ENCODE measurements around the gene MAP4K2. TPM values are rescaled to one million over a fixed set of nuclear protein-coding genes. Genes with fewer than 3 reads are reported as not detected.
A peak's percentile ranks its signal among the peaks of the same experiment; 100 is the strongest.
"Not testable (repeated sequence)": the region's sequence is repeated elsewhere in the genome, so short reads cannot be mapped to it uniquely, and the experiment has no call there.

The MAP4K2 gene
- polyA plus RNA-seq, 3 donors from 2014 or later = 9.2 to 16.4 (median 15.9) TPM

DNA sequence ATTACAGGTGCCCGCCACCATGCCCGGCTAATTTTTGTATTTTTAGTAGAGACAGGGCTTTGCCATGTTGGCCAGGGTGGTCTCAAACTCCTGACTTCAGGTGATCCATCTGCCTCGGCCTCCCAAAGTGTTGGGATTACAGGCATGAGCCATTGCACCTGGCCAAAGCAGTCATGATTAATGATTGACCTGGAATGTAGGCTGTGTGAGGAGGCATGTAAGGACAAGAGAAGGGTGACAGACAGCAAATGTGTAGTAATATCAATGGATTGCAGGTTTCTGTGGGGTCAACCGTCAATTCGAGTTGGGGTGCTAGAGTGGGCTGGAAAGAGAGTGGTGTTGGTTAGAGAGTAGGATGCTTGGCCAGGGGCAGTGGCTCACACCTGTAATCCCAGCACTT lies 12.4 kb upstream of the MAP4K2 start:
- H3K27ac Mint-ChIP-seq; H3K4me1 Mint-ChIP-seq; H3K27me3 Mint-ChIP-seq (ENCODE audit: low read depth in 3 of 3); H3K4me3 Mint-ChIP-seq; DNase-seq; H3K9me3 Mint-ChIP-seq; H3K36me3 Mint-ChIP-seq: not testable (repeated sequence)

DNA sequence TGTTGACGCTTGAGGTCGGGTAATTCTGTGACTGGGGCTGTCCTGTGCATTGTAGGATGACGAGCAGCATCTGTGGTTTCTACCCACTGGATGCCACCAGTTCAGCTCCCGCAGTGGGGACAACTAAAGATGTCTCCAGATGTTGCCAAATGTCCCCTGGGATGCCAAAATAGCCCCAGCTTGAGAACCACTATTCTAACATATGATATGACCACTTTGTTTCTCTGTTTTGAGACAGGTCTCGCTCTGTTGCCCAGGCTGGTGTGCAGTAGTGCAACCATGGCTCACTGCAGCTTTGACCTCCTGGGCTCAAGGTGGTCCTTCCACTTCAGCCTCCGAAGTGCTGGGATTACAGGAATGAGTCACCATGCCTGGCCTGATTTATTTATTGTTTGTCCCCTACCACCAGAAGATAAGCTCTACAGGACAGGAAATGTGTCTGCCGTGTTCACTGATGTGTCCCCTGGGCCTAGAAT lies 11.7 kb upstream of the MAP4K2 start:
- Mint-ChIP-seq H3K9me3 (no peaks in the 10 kb centered on the region), H3K4me3 (no peak overlapping the region), H3K27ac (no peak overlapping the region), H3K36me3 (no peaks in the 10 kb centered on the region), H3K27me3 (ENCODE audit: low read depth in 3 of 3) (peaks cover 0 to 5% (median 3%) of the 10 kb centered on the region in 3 donors), H3K4me1 (peaks cover 10 to 11% of the 10 kb centered on the region in 2 donors)
- DNase-seq = no peak

- H3K36me3 Mint-ChIP-seq = no peaks in the 10 kb centered on the region
- H3K4me1 Mint-ChIP-seq = peaks cover 17% of the 10 kb centered on the region in 2 donors
- H3K27ac Mint-ChIP-seq = peak overlapping the region in 1 of 6 donors; percentile 23
- H3K4me3 Mint-ChIP-seq = no peak overlapping the region
- DNase-seq = no peak
- H3K27me3 Mint-ChIP-seq (ENCODE audit: low read depth in 3 of 3) = peaks cover 0 to 5% (median 3%) of the 10 kb centered on the region in 3 donors
- H3K9me3 Mint-ChIP-seq = no peaks in the 10 kb centered on the region
Measured at GRCh38 chr11:64813826-64814225, 10.8 kb upstream of the MAP4K2 start.

GRCh38 chr11:64810891-64811272 lies 7.9 kb upstream of the MAP4K2 start:
- Mint-ChIP-seq H3K27me3 (ENCODE audit: low read depth in 3 of 3) (peaks cover 0 to 5% (median 3%) of the 10 kb centered on the region in 3 donors), H3K36me3 (peaks cover 0 to 6% (median 6%) of the 10 kb centered on the region in 3 donors), H3K27ac (peak overlapping the region; percentile 85 to 94 (median 92)), H3K4me1 (peaks cover 17% of the 10 kb centered on the region in 2 donors), H3K4me3 (peak overlapping the region; percentile 90 to 96 (median 93)), H3K9me3 (no peaks in the 10 kb centered on the region)
- DNase-seq = peak in 2 of 3 donors; percentile 62 to 63

DNA sequence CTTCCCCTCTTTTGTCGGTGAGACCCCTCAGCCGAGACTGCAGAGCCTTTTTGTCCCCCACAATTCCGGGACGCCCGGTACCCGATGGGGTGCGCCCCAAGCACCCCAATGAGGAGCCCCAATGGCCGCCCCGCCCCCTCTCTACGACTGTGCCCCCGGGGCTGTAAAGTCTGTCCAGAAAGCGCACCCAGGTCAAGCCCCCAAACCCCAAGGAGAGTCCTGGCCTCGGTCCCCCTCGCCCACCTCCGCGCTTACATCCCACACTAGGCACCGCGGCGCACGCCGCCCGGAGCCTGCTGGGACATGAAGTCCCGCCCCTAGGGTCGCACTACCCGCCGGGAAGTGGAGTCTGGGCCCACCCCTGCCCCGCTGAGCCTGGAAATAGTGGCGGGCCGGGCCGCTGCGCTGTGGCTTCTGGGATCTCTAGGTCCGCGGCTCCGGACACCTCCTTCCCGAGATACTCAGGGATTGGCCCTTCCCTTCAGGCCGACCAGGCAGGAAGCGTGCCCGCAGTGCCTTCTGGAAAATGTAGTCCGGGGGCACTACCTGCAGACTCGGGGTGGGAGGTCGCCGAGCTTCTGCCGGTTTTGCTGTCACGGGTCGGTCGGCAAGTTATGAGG lies 7.4 kb upstream of the MAP4K2 start, which contains the start of gene MEN1:
Gene MEN1, minus strand, starts transcription at position 281 of the 620 bp plus-strand sequence. CDS start 442 bp downstream, outside the sequence.
- Mint-ChIP-seq H3K27ac (peak within 1 kb of the TSS; percentile 85 to 94 (median 92)), H3K36me3 (peaks cover 0 to 6% (median 6%) of the 10 kb centered on the region in 3 donors), H3K4me1 (peaks cover 17% of the 10 kb centered on the region in 2 donors), H3K4me3 (peak within 1 kb of the TSS; percentile 90 to 96 (median 93)), H3K9me3 (no peaks in the 10 kb centered on the region), H3K27me3 (ENCODE audit: low read depth in 3 of 3) (peaks cover 0 to 4% (median 3%) of the 10 kb centered on the region in 3 donors)
- peak; percentile 72 to 74 (median 73) for DNase-seq

- peaks cover 0 to 4% (median 3%) of the 10 kb centered on the region in 3 donors for H3K27me3 Mint-ChIP-seq (ENCODE audit: low read depth in 3 of 3)
- peak overlapping the region; percentile 90 to 96 (median 93) for H3K4me3 Mint-ChIP-seq
- peaks cover 17% of the 10 kb centered on the region in 2 donors for H3K4me1 Mint-ChIP-seq
- H3K9me3 Mint-ChIP-seq = no peaks in the 10 kb centered on the region
- H3K36me3 Mint-ChIP-seq = peaks cover 0 to 6% (median 6%) of the 10 kb centered on the region in 3 donors
- H3K27ac Mint-ChIP-seq = peak overlapping the region in 5 of 6 donors; percentile 71 to 94 (median 93)
- DNase-seq = no peak
Measured at GRCh38 chr11:64809781-64810241, 6.8 kb upstream of the MAP4K2 start.

- H3K4me1 Mint-ChIP-seq = peaks cover 21 to 25% of the 10 kb centered on the region in 2 donors
- no peak for DNase-seq
- H3K4me3 Mint-ChIP-seq = peak overlapping the region in 1 of 5 donors; percentile 36
- no peak overlapping the region for H3K27ac Mint-ChIP-seq
- H3K9me3 Mint-ChIP-seq = no peaks in the 10 kb centered on the region
- H3K27me3 Mint-ChIP-seq (ENCODE audit: low read depth in 3 of 3) = peaks cover 2 to 5% (median 2%) of the 10 kb centered on the region in 3 donors
- H3K36me3 Mint-ChIP-seq = peaks cover 0 to 6% (median 6%) of the 10 kb centered on the region in 3 donors
Measured at GRCh38 chr11:64805481-64805880, 2.5 kb upstream of the MAP4K2 start.

GRCh38 chr11:64804346-64805210 lies 1.6 kb upstream of the MAP4K2 start:
- Mint-ChIP-seq H3K9me3 (no peaks in the 10 kb centered on the region), H3K27me3 (ENCODE audit: low read depth in 3 of 3) (peaks cover 2 to 5% (median 2%) of the 10 kb centered on the region in 3 donors), H3K4me3 (peak overlapping the region in 4 of 5 donors; percentile 88 to 92 (median 92)), H3K4me1 (peaks cover 15 to 19% of the 10 kb centered on the region in 2 donors), H3K27ac (peak overlapping the region in 4 of 6 donors; percentile 91 to 95 (median 94)), H3K36me3 (peaks cover 0 to 8% (median 6%) of the 10 kb centered on the region in 3 donors)
- no peak for DNase-seq

- H3K4me3 Mint-ChIP-seq = peak overlapping the region; percentile 88 to 92 (median 91)
- H3K27ac Mint-ChIP-seq = peak overlapping the region; percentile 91 to 97 (median 94)
- H3K27me3 Mint-ChIP-seq (ENCODE audit: low read depth in 3 of 3) = peaks cover 2 to 5% (median 2%) of the 10 kb centered on the region in 3 donors
- H3K9me3 Mint-ChIP-seq = no peaks in the 10 kb centered on the region
- no peak for DNase-seq
- H3K36me3 Mint-ChIP-seq = peaks cover 0 to 9% (median 6%) of the 10 kb centered on the region in 3 donors
- peaks cover 11 to 15% of the 10 kb centered on the region in 2 donors for H3K4me1 Mint-ChIP-seq
Measured at GRCh38 chr11:64803846-64804345, 882 bp upstream of the MAP4K2 start.

GRCh38 chr11:64802370-64803157 lies 450 bp downstream of the MAP4K2 start:
- H3K27me3 Mint-ChIP-seq (ENCODE audit: low read depth in 3 of 3) = peaks cover 2 to 5% (median 2%) of the 10 kb centered on the region in 3 donors
- H3K9me3 Mint-ChIP-seq = no peaks in the 10 kb centered on the region
- DNase-seq = peak in 2 of 3 donors; percentile 10 to 12
- H3K4me1 Mint-ChIP-seq = peaks cover 11 to 15% of the 10 kb centered on the region in 2 donors
- H3K36me3 Mint-ChIP-seq = peaks cover 0 to 10% (median 9%) of the 10 kb centered on the region in 3 donors
- peak overlapping the region; percentile 54 to 73 (median 62) for H3K4me3 Mint-ChIP-seq
- peak overlapping the region; percentile 53 to 87 (median 62) for H3K27ac Mint-ChIP-seq

- Mint-ChIP-seq H3K9me3 (no peaks in the 10 kb centered on the region), H3K4me1 (peaks cover 11 to 15% of the 10 kb centered on the region in 2 donors), H3K27me3 (ENCODE audit: low read depth in 3 of 3) (peaks cover 2 to 5% (median 2%) of the 10 kb centered on the region in 3 donors), H3K27ac (peak overlapping the region in 5 of 6 donors; percentile 53 to 87 (median 60)), H3K4me3 (peak overlapping the region; percentile 46 to 71 (median 62)), H3K36me3 (peaks cover 0 to 8% (median 6%) of the 10 kb centered on the region in 3 donors)
- no peak for DNase-seq
Measured at GRCh38 chr11:64801561-64802369, 1.2 kb downstream of the MAP4K2 start.

- Mint-ChIP-seq H3K9me3 (no peaks in the 10 kb centered on the region), H3K4me3 (peak overlapping the region in 1 of 5 donors; percentile 18), H3K27me3 (ENCODE audit: low read depth in 3 of 3) (peaks cover 2 to 5% (median 2%) of the 10 kb centered on the region in 3 donors), H3K4me1 (peaks cover 11 to 15% of the 10 kb centered on the region in 2 donors), H3K36me3 (peaks cover 0 to 4% (median 3%) of the 10 kb centered on the region in 3 donors), H3K27ac (peak overlapping the region in 2 of 6 donors; percentile 29 to 59)
- no peak for DNase-seq
Measured at GRCh38 chr11:64801158-64801464, 1.9 kb downstream of the MAP4K2 start.

Data from immature natural killer cell (primary cell).